ENCODE measurements around the gene KCNQ1OT1. TPM values are rescaled to one million over a fixed set of nuclear protein-coding genes. Genes with fewer than 3 reads are reported as not detected.

Gene KCNQ1OT1
- total RNA-seq, 2 donors from 2014 or later: 1.0 to 2.1 TPM

GRCh38 chr11:2565447-2566222, 134.2 kb downstream of the KCNQ1OT1 start:
- H3K27ac ChIP-seq: no peak overlapping the region
- intact Hi-C loops (cut with DNase I): no loop called here
- H3K36me3 ChIP-seq: no peaks in the 10 kb centered on the region
- no peaks in the 10 kb centered on the region for H3K9me3 ChIP-seq
- WGBS: 93% methylated on average over 13 of the region's 13 CpGs
- TF ChIP-seq POLR2A (IDR thresholded peaks at IDR 0.05) (no peak), POLR2AphosphoS5 (IDR thresholded peaks at IDR 0.05) (no peak)
- TF ChIP-seq, protein P1, sequence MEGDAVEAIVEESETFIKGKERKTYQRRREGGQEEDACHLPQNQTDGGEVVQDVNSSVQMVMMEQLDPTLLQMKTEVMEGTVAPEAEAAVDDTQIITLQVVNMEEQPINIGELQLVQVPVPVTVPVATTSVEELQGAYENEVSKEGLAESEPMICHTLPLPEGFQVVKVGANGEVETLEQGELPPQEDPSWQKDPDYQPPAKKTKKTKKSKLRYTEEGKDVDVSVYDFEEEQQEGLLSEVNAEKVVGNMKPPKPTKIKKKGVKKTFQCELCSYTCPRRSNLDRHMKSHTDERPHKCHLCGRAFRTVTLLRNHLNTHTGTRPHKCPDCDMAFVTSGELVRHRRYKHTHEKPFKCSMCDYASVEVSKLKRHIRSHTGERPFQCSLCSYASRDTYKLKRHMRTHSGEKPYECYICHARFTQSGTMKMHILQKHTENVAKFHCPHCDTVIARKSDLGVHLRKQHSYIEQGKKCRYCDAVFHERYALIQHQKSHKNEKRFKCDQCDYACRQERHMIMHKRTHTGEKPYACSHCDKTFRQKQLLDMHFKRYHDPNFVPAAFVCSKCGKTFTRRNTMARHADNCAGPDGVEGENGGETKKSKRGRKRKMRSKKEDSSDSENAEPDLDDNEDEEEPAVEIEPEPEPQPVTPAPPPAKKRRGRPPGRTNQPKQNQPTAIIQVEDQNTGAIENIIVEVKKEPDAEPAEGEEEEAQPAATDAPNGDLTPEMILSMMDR (IDR thresholded peaks at IDR 0.05): no peak
- no peak for DNase-seq (ENCODE audit: low spot score)
- H3K27me3 ChIP-seq (replicated peaks; ENCODE audit: insufficient read depth): no peaks in the 10 kb centered on the region
- no peak overlapping the region for H3K4me3 ChIP-seq
- H3K4me1 ChIP-seq (replicated peaks): no peaks in the 10 kb centered on the region

DNA sequence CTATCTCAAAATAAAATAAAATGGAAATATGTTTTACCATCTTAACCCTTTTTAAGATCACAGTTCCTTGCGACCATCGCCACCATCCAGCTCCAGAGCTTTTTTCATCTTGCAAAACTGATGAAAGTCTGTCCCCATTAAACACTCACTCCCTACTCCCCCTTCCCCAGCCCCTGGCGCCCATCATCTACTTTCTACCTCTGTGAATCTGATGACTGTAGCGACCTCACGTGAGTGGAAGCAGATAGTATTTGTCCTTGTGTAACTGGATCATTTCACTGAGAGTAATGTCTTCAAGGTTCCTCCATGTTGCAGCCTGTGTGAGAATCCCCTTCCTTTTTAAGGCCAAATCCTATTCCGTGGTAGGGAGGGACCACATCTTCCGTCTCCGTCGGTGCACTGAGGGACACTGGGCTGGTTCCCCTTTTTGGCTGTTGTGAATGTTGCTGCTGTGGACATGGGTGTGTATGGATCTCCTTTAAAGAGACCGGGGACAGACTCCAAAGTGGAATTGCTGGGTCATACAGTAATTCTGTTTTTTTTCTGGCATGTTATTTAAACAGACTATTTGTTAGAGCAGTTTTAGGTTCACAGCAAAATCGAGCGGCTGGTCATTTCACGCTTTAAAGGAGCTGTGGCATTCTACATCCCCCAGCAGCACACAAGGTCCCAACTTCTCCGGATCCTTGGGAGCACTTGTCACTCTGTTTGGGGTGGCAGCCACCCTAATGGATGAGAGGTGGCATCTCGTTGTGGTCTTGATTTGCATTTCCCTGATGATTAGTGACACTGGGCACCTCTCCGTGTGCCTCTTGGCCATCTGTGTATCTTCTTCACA, 135.0 kb downstream of the KCNQ1OT1 start:
- Histone ChIP-seq H3K4me1 (replicated peaks) (no peaks in the 10 kb centered on the region), H3K4me3 (no peak overlapping the region), H3K27ac (no peak overlapping the region), H3K9me3 (no peaks in the 10 kb centered on the region), H3K36me3 (no peaks in the 10 kb centered on the region), H3K27me3 (replicated peaks; ENCODE audit: insufficient read depth) (no peaks in the 10 kb centered on the region)
- intact Hi-C loops (cut with DNase I): no loop called here
- TF ChIP-seq POLR2AphosphoS5 (IDR thresholded peaks at IDR 0.05) (no peak), POLR2A (IDR thresholded peaks at IDR 0.05) (no peak)
- TF ChIP-seq, protein P1 (IDR thresholded peaks at IDR 0.05): no peak
- no peak for DNase-seq (ENCODE audit: low spot score)
- 85% methylated on average over 16 of the region's 16 CpGs for WGBS

- intact Hi-C loops (cut with DNase I): no loop called here
- TF ChIP-seq, protein P1 (IDR thresholded peaks at IDR 0.05): no peak
- TF ChIP-seq POLR2AphosphoS5 (IDR thresholded peaks at IDR 0.05): no peak
- TF ChIP-seq POLR2A (IDR thresholded peaks at IDR 0.05): no peak
- Histone ChIP-seq H3K4me3 (no peak overlapping the region), H3K4me1 (replicated peaks) (no peaks in the 10 kb centered on the region), H3K27ac (no peak overlapping the region), H3K9me3 (no peaks in the 10 kb centered on the region), H3K27me3 (replicated peaks; ENCODE audit: insufficient read depth) (no peaks in the 10 kb centered on the region), H3K36me3 (no peaks in the 10 kb centered on the region)
- WGBS: 96% methylated on average over 14 of the region's 14 CpGs
- no peak for DNase-seq (ENCODE audit: low spot score)
These were observed 135.7 kb downstream of the KCNQ1OT1 start for GRCh38 chr11:2564008-2564530.

- H3K9me3 ChIP-seq: no peaks in the 10 kb centered on the region
- H3K27ac ChIP-seq: no peak overlapping the region
- no peak for TF ChIP-seq POLR2AphosphoS5 (IDR thresholded peaks at IDR 0.05)
- TF ChIP-seq, protein P1 (IDR thresholded peaks at IDR 0.05): no peak
- TF ChIP-seq POLR2A (IDR thresholded peaks at IDR 0.05): no peak
- WGBS: 92% methylated on average over 28 of the region's 28 CpGs
- H3K4me1 ChIP-seq (replicated peaks): no peaks in the 10 kb centered on the region
- DNase-seq (ENCODE audit: low spot score): no peak
- no peaks in the 10 kb centered on the region for H3K36me3 ChIP-seq
- H3K4me3 ChIP-seq: no peak overlapping the region
- H3K27me3 ChIP-seq (replicated peaks; ENCODE audit: insufficient read depth): no peaks in the 10 kb centered on the region
- intact Hi-C loops (cut with DNase I): no loop called here
These were observed 136.4 kb downstream of the KCNQ1OT1 start for GRCh38 chr11:2563213-2564007.
